GM10266 (cell line): ENCODE measurements around the gene CHRNB4.

Experiments used
- DNase-seq: peaks from one replicate; pipeline ENCODE4 v3.0.0; 2012; ENCODE audit errors: extremely low spot score
- CTCF ChIP-seq: IDR thresholded peaks from 2 replicates; pipeline ENCODE4 v1.5.1; 2012; ENCODE audit warnings: mild to moderate bottlenecking, low read depth; ENCODE audit not compliant: control insufficient read depth, insufficient read depth; ENCODE audit errors: missing control alignments

Gene CHRNB4

DNA sequence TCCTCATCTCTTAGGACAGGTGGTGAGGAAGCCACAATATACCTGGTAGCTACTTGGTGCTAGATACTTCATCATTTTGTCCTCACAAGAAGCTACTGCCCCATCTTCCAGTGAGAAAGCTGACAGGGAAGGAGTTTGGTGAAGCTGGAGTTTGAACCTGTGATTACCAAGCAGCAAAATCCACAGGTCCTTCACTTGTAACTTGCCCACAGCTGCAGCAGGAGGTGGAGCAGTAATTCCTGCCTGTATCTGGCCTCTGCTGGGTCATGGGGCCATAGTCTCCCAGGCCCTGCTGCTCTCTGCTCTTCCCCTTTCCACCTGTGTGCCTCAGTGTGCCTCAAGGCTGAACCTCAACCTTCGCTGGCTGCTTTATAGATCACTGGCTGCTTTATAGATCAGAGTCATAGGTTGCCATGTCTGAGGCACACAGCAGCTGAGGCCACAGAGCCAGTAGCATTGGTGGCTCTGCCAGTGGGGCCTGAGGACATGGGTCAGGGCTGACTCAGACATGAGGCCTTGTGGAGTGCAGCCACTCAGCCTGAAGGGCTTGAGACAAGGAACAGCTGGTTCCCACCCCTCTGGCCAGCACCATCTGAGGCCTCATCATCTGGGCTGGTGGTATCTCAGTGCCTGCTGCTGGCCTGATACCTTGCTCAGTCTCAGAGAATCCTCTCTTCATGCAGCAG lies 11.1 kb upstream of the CHRNB4 start:
- no peak for TF ChIP-seq CTCF
- no peak for DNase-seq

- TF ChIP-seq CTCF, result no peak
- no peak for DNase-seq
These were observed 10.0 kb upstream of the CHRNB4 start for GRCh38 chr15:78651007-78651406.

DNA sequence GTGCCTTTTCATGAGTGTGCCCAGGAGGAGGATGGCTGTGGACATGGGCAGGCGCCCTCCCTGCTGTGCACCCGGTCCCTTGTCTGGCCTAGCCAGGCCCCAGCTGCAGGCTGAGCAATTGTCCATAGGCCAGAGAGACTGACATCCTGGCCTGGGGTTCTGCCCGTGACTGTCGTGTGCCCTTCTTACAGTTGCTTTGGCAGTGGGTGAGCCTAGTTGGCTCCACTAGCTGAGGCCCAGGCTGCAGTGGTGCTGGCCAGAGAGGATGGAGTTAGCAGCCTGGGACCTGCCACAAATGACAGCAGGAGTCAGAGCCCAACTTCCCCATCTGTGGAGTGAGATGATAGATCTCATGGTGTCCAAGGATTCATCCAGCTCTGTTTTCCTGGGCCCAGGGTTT lies 9.0 kb upstream of the CHRNB4 start:
- no peak for TF ChIP-seq CTCF
- no peak for DNase-seq

GRCh38 chr15:78645009-78645408 lies 4.0 kb upstream of the CHRNB4 start:
- no peak for TF ChIP-seq CTCF

DNA sequence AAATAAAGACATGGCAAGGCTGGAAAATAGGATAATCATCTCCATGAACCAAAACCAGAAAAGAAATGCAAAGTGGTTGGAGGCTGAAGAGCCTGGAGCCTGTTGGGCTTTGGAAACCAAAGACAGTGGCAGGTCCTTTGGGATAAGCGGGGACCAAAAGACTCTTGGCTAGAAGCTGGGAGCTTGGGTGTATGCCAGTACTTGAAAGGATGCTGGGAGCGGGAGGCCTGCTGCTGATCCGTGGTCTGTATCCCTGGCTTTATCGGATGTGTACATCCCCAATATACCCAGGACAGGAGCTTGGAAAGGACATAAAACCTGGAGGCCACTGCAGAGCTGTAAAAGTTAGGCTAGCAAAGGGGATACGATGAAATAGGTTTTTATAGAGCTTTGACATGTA lies 1.3 kb upstream of the CHRNB4 start:
- no peak for DNase-seq
- no peak for TF ChIP-seq CTCF

More at GRCh38 chr15:78645009-78645408, 4.0 kb upstream of the CHRNB4 start:
- DNase-seq, result no peak

DNA sequence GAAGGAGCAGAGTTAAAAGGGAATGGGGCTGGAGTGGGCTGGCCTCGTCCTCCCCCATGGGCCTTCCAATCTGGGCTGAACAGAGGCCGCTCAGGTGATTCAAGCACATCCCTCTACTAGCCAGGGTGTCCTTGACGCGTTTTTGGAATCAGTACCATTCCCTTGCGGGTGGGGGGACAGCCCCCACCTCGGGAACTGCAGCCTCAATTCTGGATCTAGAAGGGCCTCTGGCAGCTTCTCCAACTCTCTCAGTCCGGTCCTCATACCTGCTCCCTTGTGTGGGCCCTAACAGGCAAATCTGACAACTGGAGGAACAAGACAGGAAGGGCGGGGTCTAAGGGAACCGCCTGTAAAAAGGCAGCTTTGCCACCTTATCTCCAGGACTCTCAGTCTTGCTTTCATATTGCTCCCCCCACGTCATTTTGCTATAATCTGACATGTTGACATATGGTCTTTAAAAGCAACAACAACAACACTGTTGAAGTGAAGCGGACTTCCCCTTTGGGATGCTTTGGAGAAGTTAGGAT lies 802 bp upstream of the CHRNB4 start:
- DNase-seq, result no peak
- no peak for TF ChIP-seq CTCF

- no peak for TF ChIP-seq CTCF
- no peak for DNase-seq
These were observed 396 bp downstream of the CHRNB4 start for GRCh38 chr15:78640527-78641101.
